Fibroblast of pulmonary artery (primary cell): ENCODE results near the gene CANT1.

Experiments used
- DNase-seq: peaks from one replicate; pipeline ENCODE4 v3.0.0-alpha.2; 2010; ENCODE audit warnings: low read depth
- H3K4me3 ChIP-seq: replicated peaks from 2 replicates; pipeline ENCODE4 v1.5.1; 2011; ENCODE audit warnings: low read depth, mild to moderate bottlenecking, control low read depth, low read length, moderate library complexity
- TF ChIP-seq, protein P1 (sequence below): IDR thresholded peaks from 2 replicates; pipeline ENCODE4 v1.5.1; 2011; ENCODE audit warnings: mild to moderate bottlenecking, control low read depth, low read length, inconsistent platforms; ENCODE audit errors: missing control alignments

Gene CANT1

DNA sequence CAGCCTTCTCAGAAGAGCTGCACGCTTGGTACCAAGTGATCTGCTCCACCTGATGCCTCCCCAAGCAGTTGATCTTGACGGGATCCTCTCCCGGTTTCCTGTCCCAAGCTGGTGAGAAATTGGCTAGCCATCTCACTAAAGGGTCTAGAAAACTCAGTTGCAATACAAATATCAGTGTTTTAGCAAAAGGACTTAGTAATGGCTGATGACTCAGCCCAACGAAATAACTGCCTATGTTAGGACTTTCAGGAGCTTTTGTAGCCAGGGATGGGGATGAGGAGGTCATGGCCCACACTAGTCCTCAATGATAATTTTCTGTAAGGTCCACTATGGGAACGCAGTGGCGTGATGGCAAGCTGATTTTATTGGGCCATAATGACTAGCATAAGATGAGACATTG is 41.7 kb upstream of the CANT1 start:
- H3K4me3 ChIP-seq: no peak overlapping the region

DNA sequence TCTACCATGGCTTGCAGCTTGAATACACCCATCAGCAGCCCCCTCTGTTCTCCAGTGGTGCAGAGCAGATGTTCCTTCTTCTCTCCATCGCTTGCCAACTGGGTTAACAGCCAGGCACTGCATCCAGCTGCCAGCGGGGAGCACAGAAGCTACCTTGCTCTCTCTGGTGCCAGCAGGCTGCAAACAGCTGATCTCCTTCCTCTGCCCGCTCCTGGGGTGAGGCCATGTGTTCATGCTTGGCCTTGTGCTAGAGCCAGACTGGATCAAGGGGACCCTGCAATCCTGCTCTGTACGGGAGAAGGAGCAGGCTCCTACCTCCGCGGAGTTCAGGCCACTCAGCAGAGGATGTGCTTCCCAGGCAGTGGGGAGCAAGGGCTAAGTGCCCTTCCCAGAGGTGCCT is 41.0 kb upstream of the CANT1 start:
- TF ChIP-seq, protein P1, sequence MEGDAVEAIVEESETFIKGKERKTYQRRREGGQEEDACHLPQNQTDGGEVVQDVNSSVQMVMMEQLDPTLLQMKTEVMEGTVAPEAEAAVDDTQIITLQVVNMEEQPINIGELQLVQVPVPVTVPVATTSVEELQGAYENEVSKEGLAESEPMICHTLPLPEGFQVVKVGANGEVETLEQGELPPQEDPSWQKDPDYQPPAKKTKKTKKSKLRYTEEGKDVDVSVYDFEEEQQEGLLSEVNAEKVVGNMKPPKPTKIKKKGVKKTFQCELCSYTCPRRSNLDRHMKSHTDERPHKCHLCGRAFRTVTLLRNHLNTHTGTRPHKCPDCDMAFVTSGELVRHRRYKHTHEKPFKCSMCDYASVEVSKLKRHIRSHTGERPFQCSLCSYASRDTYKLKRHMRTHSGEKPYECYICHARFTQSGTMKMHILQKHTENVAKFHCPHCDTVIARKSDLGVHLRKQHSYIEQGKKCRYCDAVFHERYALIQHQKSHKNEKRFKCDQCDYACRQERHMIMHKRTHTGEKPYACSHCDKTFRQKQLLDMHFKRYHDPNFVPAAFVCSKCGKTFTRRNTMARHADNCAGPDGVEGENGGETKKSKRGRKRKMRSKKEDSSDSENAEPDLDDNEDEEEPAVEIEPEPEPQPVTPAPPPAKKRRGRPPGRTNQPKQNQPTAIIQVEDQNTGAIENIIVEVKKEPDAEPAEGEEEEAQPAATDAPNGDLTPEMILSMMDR: no peak
- DNase-seq: no peak
- H3K4me3 ChIP-seq: no peak overlapping the region

More for the DNA sequence above, 41.7 kb upstream of the CANT1 start:
- TF ChIP-seq, protein P1: no peak
- no peak for DNase-seq

DNA sequence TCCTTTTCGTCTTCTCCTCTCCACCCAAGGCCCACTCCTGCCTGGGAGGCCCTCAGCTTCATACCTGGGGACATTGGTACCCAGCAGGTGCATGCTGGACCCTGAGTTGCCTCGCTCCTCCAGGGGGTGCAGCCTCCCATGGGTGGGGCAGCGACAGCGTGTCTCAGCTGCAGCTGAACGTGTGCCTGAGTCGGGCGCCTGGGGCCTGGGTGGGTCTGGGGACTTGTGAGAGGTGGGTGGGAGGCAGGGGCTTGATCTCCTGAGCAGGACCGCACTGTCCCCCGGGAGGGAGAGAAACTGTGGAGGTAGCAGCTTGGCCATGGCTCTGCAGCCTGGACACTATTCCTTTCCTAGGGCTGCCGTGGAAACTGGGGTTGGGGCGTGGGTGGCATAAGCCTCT is 40.3 kb upstream of the CANT1 start:
- H3K4me3 ChIP-seq: no peak overlapping the region
- TF ChIP-seq, protein P1: no peak
- DNase-seq: no peak

DNA sequence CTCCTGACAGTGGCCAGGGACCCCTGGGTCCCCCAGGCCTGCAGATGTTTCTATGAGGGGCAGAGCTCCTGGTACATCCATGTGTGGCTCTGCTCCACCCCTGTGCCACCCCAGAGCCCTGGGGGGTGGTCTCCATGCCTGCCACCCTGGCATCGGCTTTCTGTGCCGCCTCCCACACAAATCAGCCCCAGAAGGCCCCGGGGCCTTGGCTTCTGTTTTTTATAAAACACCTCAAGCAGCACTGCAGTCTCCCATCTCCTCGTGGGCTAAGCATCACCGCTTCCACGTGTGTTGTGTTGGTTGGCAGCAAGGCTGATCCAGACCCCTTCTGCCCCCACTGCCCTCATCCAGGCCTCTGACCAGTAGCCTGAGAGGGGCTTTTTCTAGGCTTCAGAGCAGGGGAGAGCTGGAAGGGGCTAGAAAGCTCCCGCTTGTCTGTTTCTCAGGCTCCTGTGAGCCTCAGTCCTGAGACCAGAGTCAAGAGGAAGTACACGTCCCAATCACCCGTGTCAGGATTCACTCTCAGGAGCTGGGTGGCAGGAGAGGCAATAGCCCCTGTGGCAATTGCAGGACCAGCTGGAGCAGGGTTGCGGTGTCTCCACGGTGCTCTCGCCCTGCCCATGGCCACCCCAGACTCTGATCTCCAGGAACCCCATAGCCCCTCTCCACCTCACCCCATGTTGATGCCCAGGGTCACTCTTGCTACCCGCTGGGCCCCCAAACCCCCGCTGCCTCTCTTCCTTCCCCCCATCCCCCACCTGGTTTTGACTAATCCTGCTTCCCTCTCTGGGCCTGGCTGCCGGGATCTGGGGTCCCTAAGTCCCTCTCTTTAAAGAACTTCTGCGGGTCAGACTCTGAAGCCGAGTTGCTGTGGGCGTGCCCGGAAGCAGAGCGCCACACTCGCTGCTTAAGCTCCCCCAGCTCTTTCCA is 39.5 kb upstream of the CANT1 start:
- H3K4me3 ChIP-seq: no peak overlapping the region
- TF ChIP-seq, protein P1: no peak
- DNase-seq: no peak

DNA sequence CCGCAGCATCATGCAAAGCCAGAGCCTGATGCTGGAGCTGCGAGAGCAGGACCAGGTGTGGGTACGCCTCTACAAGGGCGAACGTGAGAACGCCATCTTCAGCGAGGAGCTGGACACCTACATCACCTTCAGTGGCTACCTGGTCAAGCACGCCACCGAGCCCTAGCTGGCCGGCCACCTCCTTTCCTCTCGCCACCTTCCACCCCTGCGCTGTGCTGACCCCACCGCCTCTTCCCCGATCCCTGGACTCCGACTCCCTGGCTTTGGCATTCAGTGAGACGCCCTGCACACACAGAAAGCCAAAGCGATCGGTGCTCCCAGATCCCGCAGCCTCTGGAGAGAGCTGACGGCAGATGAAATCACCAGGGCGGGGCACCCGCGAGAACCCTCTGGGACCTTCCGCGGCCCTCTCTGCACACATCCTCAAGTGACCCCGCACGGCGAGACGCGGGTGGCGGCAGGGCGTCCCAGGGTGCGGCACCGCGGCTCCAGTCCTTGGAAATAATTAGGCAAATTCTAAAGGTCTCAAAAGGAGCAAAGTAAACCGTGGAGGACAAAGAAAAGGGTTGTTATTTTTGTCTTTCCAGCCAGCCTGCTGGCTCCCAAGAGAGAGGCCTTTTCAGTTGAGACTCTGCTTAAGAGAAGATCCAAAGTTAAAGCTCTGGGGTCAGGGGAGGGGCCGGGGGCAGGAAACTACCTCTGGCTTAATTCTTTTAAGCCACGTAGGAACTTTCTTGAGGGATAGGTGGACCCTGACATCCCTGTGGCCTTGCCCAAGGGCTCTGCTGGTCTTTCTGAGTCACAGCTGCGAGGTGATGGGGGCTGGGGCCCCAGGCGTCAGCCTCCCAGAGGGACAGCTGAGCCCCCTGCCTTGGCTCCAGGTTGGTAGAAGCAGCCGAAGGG is 38.6 kb upstream of the CANT1 start:
- TF ChIP-seq, protein P1: no peak
- DNase-seq: no peak
- H3K4me3 ChIP-seq: no peak overlapping the region

DNA sequence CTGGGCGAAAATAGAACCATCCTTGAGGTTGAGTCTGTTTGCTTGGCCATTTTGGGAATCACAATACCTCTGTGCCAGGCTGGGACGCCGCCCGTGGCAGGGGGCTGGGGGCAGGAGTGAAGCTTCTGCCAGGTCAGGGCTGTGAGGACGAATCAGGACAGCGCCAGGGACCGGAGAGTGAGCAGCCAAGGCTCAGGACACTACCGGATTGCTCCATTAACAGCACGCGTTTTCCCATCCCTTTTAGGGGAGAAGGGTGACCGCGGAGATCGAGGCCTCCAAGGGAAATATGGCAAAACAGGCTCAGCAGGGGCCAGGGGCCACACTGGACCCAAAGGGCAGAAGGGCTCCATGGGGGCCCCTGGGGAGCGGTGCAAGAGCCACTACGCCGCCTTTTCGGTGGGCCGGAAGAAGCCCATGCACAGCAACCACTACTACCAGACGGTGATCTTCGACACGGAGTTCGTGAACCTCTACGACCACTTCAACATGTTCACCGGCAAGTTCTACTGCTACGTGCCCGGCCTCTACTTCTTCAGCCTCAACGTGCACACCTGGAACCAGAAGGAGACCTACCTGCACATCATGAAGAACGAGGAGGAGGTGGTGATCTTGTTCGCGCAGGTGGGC is 37.8 kb upstream of the CANT1 start:
- H3K4me3 ChIP-seq: no peak overlapping the region
- no peak for DNase-seq
- TF ChIP-seq, protein P1: no peak
